ENCODE data around the gene POU2F3.

DNA sequence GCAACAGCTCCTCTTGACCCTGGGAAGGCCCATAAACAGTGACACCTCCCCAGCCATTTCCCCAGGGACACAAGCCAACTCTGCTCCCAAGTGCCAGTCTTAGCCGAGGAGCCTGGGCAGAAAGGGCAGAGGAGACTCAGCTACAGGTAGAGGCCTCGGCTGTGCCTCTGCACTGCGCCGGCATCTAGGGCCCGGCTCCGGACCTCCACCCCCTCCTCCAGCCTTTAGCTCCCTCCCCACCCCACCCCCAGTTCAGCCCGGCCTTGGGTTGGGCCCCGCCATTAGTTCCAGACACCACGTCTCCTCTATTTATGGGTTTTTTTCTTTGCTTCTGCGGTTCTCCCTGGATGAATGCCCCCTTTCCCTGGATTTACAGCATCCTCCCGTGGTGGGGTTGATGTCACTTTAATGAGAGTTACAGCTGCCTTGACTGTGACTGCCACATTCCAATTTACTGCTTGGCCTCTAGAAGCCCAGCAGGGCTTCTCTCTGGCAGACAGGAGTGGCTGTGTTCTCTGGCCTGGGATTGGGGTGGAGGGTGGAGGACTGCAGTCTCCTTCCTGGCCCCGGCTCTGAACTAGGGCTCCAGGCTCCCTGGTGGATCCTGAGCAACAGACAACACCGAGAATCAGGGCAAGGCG is 42.6 kb upstream of the POU2F3 start:
- TF ChIP-seq, protein P1, sequence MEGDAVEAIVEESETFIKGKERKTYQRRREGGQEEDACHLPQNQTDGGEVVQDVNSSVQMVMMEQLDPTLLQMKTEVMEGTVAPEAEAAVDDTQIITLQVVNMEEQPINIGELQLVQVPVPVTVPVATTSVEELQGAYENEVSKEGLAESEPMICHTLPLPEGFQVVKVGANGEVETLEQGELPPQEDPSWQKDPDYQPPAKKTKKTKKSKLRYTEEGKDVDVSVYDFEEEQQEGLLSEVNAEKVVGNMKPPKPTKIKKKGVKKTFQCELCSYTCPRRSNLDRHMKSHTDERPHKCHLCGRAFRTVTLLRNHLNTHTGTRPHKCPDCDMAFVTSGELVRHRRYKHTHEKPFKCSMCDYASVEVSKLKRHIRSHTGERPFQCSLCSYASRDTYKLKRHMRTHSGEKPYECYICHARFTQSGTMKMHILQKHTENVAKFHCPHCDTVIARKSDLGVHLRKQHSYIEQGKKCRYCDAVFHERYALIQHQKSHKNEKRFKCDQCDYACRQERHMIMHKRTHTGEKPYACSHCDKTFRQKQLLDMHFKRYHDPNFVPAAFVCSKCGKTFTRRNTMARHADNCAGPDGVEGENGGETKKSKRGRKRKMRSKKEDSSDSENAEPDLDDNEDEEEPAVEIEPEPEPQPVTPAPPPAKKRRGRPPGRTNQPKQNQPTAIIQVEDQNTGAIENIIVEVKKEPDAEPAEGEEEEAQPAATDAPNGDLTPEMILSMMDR (IDR thresholded peaks at IDR 0.05): no peak
- TF ChIP-seq, protein P2, sequence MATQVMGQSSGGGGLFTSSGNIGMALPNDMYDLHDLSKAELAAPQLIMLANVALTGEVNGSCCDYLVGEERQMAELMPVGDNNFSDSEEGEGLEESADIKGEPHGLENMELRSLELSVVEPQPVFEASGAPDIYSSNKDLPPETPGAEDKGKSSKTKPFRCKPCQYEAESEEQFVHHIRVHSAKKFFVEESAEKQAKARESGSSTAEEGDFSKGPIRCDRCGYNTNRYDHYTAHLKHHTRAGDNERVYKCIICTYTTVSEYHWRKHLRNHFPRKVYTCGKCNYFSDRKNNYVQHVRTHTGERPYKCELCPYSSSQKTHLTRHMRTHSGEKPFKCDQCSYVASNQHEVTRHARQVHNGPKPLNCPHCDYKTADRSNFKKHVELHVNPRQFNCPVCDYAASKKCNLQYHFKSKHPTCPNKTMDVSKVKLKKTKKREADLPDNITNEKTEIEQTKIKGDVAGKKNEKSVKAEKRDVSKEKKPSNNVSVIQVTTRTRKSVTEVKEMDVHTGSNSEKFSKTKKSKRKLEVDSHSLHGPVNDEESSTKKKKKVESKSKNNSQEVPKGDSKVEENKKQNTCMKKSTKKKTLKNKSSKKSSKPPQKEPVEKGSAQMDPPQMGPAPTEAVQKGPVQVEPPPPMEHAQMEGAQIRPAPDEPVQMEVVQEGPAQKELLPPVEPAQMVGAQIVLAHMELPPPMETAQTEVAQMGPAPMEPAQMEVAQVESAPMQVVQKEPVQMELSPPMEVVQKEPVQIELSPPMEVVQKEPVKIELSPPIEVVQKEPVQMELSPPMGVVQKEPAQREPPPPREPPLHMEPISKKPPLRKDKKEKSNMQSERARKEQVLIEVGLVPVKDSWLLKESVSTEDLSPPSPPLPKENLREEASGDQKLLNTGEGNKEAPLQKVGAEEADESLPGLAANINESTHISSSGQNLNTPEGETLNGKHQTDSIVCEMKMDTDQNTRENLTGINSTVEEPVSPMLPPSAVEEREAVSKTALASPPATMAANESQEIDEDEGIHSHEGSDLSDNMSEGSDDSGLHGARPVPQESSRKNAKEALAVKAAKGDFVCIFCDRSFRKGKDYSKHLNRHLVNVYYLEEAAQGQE (IDR thresholded peaks at IDR 0.05; ENCODE audit: insufficient read depth in 1 of 2, low read depth in 2 of 2, low read length in 1 of 2): no peak
- TF ChIP-seq SIN3A (IDR thresholded peaks at IDR 0.05; ENCODE audit: borderline replicate concordance, insufficient read depth, low read depth, low read length) (no peak), POLR2AphosphoS5 (IDR thresholded peaks at IDR 0.05; ENCODE audit: low read depth, low read length) (no peak)
